ENCODE results near the gene KDM5B.

The KDM5B gene

GRCh38 chr1:202713110-202713509 lies 95.1 kb downstream of the KDM5B start:
- no peaks in the 10 kb centered on the region for H3K36me3 ChIP-seq
- H3K9me3 ChIP-seq (ENCODE audit: severe bottlenecking), result no peaks in the 10 kb centered on the region
- DNase-seq, result no peak
- H3K27ac ChIP-seq, result no peak overlapping the region
- H3K27me3 ChIP-seq (ENCODE audit: insufficient read depth, low read depth, severe bottlenecking), result peaks cover 8% of the 10 kb centered on the region
- no peak overlapping the region for H3K4me3 ChIP-seq (ENCODE audit: low read depth, low read length)
- no peak for TF ChIP-seq CTCF (IDR thresholded peaks at IDR 0.05; ENCODE audit: low read depth, low read length)

GRCh38 chr1:202711949-202712635 lies 96.1 kb downstream of the KDM5B start:
- Histone ChIP-seq H3K36me3 (no peaks in the 10 kb centered on the region), H3K4me3 (ENCODE audit: low read depth, low read length) (no peak overlapping the region), H3K27ac (no peak overlapping the region), H3K9me3 (ENCODE audit: severe bottlenecking) (no peaks in the 10 kb centered on the region), H3K27me3 (ENCODE audit: insufficient read depth, low read depth, severe bottlenecking) (peaks cover 8% of the 10 kb centered on the region)
- DNase-seq, result no peak
- TF ChIP-seq CTCF (IDR thresholded peaks at IDR 0.05; ENCODE audit: low read depth, low read length), result no peak

GRCh38 chr1:202710070-202711045 lies 97.9 kb downstream of the KDM5B start, which contains the start of gene SYT2:
SYT2 (minus strand) TSS chr1:202710454; CDS start chr1:202605772, 104,682 bp downstream.
- TF ChIP-seq CTCF (IDR thresholded peaks at IDR 0.05; ENCODE audit: low read depth, low read length), result 0 out of 2 replicates have a peak, but pooled peaks have one; percentile 2
- no peaks in the 10 kb centered on the region for H3K36me3 ChIP-seq
- H3K9me3 ChIP-seq (ENCODE audit: severe bottlenecking), result no peaks in the 10 kb centered on the region
- peak within 1 kb of the TSS; percentile 0 for H3K27ac ChIP-seq
- H3K27me3 ChIP-seq (ENCODE audit: insufficient read depth, low read depth, severe bottlenecking), result peaks cover 8% of the 10 kb centered on the region
- H3K4me3 ChIP-seq (ENCODE audit: low read depth, low read length), result peak within 1 kb of the TSS; percentile 65
- DNase-seq, result peak; percentile 98

DNA sequence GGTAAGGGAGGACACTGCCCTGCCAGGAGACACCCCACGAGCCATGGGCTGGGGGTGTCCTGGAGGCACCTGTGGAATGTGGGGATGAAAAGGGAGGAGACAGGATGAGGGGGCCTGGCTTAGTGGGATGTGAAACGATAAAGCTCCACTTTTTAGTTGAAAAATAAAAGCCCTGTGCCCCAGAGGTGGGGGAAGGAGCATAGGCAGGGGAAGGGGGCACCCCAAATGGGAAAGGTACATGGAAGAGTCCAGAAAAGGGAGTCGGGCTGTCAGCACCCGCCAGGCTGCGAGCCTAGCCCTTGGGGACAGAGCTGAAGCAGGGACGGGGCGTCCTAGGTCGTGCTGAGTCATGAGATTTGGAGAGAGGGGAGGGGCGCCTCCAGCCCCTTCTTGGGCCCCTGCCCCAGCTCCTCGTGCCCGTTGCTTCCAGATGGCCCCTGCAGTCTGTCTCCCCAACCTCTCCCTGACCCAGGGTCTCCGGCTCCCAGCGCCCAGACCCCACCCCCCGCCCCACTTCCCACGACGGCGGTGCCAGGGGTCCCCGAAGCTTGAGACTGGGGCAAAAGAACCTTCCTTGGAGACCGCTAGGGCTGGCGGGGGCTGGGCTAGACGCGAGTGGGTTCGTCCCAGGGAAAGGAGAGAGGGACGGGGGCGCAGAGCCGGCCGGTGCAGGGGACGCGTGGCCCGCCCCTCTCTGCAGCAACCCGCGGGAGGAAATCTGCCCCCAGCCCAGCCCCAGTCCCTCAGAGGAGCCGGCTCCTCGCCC lies 98.8 kb downstream of the KDM5B start:
- peak; percentile 69 for DNase-seq
- Histone ChIP-seq H3K4me3 (ENCODE audit: low read depth, low read length) (peak overlapping the region; percentile 65), H3K36me3 (no peaks in the 10 kb centered on the region), H3K9me3 (ENCODE audit: severe bottlenecking) (no peaks in the 10 kb centered on the region), H3K27me3 (ENCODE audit: insufficient read depth, low read depth, severe bottlenecking) (peaks cover 8% of the 10 kb centered on the region), H3K27ac (no peak overlapping the region; the same call in 1 of the 2 replicates)
- no peak for TF ChIP-seq CTCF (IDR thresholded peaks at IDR 0.05; ENCODE audit: low read depth, low read length)

DNA sequence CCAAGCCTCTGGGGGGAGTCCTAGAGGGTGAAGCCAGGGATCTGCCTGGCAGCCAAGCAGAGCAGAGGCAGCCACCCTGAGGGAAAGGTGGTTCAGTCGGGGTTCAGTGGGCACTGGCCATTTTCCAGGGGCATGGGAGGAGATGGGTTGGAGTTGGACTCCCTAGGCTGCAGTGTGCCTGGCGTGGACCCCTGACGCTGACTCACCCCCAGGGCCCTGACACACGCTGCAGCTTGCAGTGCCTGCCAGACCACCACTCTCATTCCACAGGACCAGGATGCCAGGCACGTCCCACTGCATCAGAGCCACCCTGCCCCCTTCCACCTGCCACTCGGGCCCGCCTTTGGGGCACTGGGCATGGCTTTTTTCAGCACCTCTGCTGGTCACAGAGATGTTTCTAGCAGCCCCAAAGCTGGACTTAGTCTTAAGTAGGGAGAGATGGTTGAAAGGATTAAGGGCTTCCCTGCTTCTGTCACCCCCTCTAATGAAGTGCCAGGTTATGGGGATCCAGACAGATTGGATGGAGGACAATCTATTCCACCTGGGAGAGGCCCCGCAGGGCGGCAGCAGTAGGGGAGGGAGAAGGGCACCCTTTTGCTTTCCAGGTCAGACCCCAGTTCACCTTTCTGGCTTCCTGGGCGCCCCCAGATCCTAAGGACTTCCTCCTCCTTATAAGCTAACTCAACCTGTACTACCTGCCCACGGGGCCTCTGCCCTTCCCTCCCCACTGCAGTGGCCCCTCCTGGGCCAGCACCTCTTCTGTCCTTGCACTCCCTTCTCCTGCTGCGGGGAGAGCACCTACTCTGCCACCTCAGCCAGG lies 99.6 kb downstream of the KDM5B start:
- peaks cover 8% of the 10 kb centered on the region for H3K27me3 ChIP-seq (ENCODE audit: insufficient read depth, low read depth, severe bottlenecking)
- TF ChIP-seq CTCF (IDR thresholded peaks at IDR 0.05; ENCODE audit: low read depth, low read length), result no peak

More for the DNA sequence above, 99.6 kb downstream of the KDM5B start:
- Histone ChIP-seq H3K36me3 (no peaks in the 10 kb centered on the region), H3K9me3 (ENCODE audit: severe bottlenecking) (no peaks in the 10 kb centered on the region), H3K4me3 (ENCODE audit: low read depth, low read length) (peak overlapping the region; percentile 65), H3K27ac (no peak overlapping the region)
- peak; percentile 66 for DNase-seq
